ENCODE results near the gene KIF16B. TPM values are rescaled to one million over a fixed set of nuclear protein-coding genes. Genes with fewer than 3 reads are reported as not detected.
"Not testable (repeated sequence)": the region's sequence is repeated elsewhere in the genome, so short reads cannot be mapped to it uniquely, and the experiment has no call there.

The KIF16B gene
- total RNA-seq, 1 donor from 2014 or later: 33.1 TPM

DNA sequence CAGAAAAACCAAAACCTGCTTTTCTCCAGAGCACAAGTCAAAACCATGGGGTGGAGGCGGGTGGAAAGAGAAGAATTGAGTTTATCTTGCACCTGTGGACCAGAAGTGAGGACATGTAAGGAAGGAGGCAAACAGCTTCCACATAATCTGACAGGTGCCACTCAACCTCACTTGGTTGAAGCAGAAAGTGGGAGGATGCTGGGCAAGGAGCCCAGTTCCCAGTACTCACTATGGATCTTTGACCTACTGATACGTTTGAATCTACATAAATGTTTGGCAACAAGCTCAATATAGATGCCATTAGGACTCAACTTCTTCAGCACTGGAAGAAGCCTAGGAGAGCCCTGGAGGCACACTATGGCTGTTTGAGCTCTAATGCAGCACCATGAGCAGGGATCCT, 285.5 kb downstream of the KIF16B start:
- DNase-seq: no peak

DNA sequence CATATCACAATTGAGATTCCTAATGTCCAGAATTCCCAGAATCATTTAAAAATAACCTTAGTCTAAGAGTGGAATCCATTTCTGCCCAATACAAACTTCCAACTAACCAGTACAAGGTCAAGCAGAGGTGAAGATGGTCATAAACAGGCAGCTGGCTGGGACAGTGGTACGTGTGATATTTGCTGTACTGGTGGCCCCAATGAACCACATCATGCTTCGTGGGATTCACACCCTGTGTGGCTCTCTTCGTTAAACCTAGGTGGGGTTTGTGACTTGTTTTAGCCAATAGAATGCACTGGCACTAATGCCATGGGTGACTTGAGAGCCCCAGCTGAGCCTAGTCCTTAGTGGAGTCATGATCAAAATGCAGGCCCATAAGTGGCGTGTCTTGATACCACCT, 286.6 kb downstream of the KIF16B start:
- DNase-seq: no peak

DNA sequence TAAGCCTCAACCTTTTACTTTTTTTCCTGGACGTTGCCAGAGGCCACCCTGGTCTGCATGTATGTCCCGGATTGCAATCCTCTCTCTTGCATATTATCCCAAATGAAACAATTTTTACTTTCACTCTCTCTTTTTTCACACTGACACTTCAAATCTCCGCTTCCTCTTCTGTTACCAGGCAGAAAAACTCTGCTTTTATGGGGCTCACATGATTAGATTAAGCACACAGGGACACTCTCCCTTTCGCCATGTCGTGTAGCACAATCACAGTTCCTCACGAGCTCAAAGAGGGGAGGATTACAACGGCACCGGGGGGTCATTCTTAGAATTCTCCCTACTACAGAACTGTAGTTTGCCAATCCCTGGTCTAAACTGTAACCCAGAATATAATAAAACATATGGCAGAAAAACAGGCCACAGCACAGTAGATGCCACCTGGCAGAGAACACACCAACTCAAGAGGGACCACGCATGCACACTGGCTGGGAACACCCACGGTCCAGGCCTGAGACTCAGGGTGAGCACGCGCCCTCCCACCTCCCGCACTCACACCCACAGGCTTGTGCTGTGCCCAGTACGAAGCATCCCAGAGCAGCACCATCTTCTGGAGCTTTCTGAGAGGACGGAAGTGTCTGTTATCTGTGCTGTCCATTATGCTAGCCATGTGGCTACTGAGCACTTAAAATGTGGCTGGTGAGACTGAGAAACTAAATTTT, 288.7 kb downstream of the KIF16B start:
- DNase-seq: no peak

DNA sequence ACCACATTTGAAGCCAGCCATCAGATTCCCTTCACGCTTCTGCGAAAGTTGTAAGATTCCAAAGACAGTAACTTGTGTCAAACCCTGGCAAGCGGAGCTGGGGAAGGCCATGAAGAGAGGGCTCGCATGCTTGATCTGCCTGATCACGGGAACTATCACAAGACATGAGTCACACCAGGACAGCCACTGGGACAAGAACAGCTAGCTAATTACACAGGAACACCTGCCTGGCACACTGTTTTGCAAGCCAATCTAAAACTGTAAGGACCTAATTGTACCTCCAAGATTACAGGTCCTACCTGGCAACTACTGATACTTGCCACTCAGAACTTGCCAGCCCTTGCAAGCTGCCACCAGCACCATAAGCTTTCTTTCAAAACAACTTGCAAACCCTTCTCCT, 289.3 kb downstream of the KIF16B start:
- DNase-seq: no peak

DNA sequence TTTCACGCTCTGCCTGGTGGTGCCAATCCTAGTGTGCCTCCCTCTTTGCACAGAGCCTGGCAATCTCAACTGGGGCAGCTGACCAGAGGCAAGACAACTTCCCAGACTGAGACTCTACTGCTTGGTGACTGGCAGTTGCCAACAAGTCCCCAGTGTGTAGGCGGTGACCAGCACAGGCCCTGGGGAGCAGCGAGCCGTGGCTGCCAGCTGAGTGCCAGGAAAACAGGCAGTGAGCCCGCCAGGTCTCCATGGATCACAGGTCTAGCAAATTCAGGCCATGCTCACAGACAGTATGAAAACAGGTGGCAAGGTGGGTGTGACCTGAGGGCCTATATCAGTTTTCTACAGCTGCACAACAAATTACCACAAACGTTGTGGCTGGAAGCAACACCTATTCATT, 289.9 kb downstream of the KIF16B start:
- DNase-seq: no peak

DNA sequence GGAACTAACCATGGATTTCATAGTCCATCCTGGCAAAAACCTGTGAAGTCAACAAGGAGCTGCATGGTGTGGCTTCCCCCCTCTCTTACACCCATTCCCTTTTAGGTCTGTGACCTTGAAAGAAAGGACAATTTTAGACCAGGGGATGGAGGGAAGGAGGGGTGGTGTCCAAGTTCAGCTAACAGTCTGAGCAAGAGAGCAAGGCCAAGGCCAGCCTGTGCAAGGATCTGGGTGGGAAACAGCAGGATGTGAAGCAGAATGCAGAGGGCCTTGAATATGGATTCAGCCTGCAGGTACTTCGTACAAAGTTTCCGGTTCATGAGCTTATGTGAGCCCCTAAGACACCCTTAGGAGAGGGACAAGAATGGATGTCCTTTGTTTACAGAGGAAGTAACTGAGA, 293.0 kb downstream of the KIF16B start:
- no peak for DNase-seq

DNA sequence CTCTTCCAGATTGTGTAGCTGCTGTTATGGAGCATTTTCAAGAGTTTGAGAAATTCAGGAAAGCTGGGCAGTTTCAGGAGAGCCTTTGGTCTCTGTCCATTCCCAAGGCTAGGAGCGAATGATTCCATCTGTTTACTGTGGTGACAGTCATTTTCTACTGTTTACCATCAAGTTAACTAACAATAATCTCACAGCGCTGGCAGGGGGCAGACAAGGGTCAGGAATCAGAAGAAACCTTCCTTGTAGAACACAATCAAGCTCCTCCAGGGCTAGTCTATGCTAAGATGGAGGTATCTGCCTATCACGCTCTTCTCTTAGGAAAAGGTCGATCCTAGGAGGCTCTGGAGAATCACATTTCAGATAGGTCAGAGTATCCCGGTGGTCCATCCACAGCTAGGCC, 293.9 kb downstream of the KIF16B start:
- DNase-seq: no peak

DNA sequence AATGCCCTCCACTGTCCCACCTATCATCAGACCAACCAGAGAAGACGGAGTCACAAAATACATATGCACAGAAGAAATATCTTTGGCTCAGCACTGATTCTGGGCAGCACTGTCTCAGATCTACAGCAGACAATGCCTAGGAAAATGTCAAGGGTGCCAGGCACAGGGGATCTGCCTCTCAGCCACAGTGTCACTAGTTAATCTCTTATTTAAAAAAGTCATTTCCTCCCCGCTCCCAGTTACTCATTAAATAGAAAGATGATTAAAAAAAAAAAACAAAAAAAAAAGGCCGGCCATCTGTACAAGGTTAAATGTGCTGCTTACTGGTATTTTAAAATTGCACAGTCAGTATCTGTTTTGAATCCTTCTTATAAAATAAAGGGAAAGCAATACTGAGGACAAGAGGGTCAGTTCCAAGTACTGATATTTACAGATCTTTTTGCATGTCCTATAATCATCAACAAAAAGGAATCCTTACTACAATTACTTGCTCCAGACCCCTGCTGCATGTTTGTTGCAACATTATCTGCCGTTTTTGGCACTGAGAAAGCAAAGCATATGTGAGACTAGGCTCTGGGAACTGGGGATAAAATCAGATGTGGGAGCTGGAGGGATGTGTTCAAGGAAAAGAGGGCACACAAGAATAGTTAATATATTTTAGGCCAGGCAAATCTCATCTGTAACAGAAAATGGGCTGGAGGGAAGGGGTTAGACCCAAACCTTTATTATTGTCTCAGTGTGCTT, 299.3 kb downstream of the KIF16B start:
- no peak for DNase-seq

DNA sequence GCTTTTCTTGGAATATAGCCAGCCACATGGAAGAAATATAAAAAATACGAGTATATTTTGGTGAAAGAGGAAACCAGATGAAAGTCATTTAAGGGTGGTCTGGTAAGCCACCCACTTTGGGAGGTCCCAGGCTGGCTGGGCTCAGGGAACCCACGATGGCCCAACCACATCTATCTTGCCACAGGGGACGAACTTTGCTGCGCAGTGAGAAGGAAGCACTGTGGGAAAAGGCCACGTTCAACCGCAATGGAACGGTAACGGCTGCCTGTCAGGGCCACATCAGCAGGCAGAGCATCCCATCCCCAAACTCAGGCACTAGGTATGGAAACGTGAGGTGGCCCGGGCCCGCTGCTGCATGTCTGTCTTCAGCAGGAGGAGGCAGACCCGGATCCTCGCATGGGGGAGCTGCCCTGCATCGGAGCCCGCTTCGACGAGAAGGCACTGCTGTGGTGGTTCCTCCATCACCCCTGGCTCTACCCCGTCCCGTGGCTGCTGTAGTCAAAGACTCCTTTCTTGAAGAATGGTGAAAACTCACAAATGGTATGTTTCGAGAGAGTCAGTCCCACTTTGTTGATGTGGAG, 300.4 kb downstream of the KIF16B start:
- DNase-seq: no peak

DNA sequence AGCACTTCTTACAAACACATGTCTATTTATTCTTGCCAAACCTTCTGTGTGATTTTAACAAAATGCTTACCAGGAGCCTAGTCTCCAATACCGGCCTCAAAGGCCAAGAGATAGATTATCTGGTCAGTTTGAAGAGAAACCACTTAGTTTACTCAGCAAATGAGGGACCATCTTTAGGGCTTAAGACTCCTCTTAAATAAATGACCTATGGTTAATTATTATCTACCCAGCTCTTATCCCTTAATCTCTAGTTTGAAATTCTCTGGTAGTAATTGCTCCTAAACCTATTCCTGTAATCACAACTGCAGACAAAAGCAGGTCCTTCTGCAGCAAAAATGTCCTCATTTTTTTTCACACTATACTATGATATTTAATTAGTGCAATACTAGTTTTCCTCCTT, 301.8 kb downstream of the KIF16B start:
- DNase-seq: no peak

DNA sequence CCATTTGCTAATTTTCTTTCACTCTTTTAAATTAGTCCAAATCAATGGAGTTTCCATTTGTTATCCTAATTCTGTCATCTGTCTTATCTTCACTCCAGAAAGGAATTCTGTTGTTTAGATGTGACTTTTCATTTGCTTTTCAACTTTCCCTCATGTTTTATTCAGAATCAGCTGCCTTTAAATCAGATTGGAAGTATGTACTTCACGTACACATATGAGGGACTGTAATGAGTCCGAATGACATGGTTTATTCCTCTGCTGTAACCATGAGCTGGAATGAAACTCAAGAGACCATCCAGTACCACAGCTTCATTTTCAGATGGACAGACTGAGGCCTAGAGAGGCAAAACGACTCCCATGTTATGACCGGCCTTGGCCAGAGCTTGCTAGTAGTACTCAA, 302.3 kb downstream of the KIF16B start:
- no peak for DNase-seq

DNA sequence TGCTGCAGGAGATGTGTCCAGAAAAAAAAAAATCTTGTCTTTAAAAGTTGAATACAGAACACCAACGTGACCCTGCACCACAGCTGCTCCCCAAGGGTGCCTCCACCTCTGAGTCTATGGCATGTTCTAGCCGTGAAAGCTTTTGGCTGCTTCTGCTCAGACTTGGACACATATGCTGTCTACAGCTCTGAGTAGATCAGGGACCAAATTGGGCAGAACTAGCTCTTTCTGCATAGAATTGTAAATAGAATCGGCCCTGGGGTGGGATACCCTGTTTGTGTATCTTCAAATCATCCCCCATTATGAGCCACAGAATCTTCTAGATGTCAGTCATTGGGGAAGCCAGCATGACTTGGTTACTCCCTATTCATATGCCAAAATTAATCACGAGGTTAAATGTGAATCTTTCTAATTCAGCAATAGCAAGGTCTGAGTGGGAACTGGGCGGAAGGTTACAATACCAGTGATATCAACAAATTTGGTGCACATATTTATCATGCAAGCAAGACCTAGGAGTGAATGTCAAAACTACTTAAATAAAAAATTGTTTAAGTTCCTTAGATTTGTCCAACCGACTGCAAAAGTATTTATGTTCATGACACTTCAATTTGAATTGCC, 302.8 kb downstream of the KIF16B start:
- DNase-seq: no peak

DNA sequence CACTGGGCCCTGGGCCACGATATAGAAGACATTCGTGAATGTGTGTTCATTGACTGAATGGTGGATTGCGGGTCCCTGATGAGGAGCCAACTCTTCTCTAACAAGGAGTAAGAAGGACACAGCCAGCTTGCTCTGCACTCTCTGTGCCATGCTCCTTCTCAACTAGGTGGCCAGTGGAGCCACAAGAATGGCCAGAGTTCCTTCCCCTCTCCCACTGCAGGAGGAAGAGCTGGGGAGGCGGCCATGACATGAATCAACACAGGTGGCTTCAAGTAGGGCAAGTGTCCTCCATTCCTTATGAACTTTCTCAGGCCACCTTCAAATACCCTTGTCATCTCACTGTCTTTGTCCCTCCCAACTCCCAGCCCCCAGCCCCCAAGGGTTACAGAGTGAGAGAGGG, 305.7 kb downstream of the KIF16B start:
- no peak for DNase-seq

DNA sequence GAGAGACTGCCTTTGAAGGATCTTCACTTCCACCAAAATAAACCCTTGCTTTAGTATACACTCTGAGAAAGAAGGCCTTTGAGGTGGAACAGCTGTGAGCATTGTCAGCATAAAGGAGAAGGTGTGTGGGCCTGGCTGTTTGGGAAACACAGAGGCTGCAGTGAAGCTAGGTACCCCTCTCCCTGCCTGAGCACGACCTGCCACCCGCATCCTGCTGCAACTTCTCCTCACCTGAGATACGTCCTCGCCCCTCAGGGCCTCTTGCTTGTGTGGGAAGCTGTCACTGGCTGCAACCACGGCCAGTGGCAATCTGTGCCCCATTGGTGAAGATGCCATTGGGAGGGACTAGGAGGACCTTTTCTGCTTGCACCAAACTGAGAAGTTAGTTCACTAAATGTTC, 307.9 kb downstream of the KIF16B start:
- no peak for DNase-seq

DNA sequence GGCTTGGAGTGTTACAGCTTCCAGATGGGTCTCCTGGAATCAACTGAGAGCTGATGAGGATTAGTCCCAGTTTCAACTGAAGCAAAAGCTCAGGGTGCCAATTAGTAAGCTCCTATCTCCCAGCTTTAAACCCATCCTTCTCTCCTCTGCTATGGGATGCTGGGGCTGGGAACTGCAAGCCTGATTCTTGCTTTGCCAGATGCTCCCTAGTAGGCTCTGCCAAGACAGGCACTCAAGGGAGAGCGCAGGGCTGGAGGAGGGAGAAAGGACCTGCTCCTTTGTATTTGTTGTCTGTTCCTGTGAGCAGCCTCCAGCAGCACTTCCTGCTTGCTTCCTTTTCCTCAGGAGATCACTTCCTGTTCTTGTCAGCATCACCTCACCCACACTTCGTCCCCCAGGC, 309.7 kb downstream of the KIF16B start:
- peak; percentile 50 for DNase-seq

DNA sequence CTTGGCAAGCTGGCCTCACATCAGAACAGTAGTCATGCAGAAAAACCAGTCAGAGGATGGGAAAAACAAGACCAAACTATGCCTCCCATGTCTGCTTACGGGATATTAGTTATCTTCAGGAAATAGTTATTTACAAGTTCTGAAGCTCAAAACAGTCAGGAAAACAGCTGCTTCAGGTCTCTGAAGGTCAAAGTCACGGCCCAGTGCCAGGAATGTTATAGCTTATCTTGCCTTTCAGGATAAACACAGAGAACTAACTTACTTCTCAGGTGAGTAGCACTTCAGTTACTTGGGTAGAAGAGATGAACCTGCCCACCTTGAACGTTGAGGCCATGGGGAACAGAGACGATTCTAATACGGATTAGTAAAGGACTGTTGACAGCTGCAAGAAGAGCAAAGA, 310.7 kb downstream of the KIF16B start:
- no peak for DNase-seq

DNA sequence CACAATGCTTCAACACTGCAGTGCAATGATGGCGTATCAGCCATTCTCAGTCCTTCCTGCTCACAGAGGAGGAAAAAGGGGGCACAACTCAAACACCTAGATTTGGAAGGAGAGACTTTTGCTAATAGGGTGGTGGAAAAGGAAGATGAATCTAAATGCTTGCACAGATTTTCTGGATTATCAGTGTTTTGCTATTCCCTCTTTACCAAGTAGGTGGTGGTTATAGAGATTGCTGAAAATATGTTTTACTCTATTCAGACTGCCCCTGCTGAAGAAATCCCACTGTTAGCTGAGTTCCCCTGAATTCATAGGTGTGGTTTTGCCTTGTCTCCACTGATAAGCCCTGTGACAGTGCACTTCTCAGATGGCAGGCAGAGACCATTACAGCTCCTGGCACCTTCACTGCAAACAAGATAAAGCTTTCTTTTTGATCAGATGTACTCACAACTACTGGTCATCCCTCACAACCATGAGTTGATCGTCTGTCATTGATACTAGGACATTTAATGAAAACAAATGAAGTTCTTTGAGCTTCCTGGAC, 311.4 kb downstream of the KIF16B start:
- no peak for DNase-seq

DNA sequence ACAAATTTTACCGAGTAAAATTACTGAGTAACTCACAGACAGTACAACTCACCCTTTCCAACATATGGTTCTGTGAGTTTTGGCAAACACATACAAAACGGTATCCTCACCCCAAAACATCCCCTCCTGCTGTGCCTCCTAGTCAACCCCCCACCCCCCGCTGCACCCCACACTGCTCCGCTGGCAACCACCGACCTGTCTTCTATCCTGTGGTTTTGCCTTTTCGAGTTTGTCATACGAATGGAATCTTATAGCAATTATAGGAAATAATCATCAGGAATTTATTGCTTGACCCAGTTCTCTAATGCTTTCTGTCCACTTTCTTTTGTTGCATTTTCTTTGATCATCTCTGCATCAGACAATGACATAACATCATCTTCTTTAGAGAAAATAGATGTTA, 312.3 kb downstream of the KIF16B start:
- no peak for DNase-seq

DNA sequence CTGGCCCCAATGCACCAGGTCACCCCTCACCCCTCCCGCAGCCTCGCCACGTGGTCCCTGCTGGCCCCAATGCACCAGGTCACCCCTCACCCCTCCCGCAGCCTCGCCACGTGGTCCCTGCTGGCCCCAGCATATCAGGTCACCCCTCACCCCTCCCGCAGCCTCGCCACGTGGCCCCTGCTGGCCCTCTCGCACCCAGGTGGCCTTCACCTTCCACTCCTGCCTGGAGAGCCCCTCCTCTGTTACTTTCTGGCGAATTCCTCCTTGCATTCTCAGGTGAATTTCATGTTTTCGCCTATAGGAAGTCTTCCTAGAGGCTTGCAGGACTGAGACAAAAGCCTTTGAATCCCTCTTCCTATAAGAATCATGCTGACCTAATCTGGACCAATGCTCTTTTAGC, 313.1 kb downstream of the KIF16B start:
- not testable (repeated sequence) for DNase-seq

DNA sequence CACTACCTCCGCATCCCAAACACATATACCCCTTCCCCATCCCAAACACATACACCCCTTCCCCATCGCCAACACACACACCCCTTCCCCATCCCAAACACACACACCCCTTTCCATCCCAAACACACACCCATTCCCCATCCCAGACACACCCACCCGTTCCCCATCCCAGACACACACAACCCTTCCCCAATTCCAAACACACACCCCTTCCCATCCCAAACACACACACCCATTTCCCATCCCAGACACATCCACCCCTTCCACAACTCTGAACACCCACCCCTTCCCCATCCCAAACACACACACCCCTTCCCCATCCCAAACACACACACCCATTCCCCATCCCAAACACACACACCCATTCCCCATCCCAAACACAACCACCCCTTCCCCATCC, 314.5 kb downstream of the KIF16B start:
- DNase-seq: no peak

DNA sequence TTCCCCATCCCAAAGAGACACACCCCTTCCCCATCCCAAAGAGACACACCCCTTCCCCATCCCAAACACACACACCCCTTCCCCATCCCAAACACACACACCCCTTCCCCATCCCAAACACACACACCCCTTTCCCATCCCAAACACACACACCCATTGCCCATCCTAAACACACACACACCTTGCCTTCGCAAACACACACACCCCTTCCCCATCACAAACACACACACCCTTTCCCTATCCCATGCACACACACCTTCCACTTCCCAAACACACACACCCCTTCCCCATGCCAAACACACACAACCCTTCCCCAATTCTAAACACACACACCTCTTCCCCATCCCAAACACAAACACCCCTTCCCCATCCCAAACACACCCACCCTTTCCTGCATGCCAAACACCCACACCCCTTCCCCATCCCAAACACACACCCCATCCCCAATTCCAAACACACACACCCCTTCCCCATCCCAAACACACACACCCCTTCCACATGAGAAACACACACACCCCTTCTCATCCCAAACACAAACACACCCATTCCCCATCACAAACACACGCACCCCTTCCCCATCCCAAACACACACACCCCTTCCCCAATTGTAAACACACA, 315.3 kb downstream of the KIF16B start:
- no peak for DNase-seq

DNA sequence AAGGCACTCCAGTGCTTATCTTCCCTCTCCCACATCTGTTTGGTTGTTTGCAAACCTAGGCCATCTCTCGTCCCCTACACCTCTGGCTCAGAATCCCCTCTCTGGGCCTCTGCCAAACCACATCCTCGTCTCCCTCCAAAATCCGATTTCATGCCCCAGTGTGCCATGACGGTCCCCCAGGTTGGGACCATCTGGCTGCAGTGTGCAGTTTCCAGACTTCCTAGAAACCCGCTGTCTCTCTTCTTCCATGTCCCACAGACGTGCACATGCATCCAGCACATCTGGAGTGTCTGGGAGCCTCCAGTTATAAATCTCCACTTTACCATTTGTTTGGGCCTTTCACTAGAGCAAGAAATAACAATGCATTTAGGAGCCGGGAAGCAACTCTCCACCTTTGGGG, 316.2 kb downstream of the KIF16B start:
- DNase-seq: peak; percentile 74

DNA sequence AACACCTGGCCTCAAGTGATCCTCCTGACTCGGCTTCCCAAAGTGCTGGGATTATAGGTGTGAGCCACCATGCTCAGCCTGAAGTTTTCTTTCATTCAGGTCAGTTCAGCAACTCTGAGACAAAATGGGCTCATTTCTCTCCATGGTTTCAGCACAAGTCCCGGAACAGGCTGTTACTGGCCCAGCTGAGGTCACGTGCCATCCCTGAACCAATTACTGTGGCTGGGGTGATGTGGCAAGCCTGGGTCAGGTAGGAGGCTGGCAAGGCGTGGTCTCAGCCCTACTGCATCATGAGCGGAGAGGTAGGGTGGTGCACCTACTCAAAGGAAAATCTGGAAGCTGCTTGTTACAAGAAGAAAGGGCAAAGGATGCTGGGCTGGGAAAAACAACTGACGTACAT, 326.4 kb downstream of the KIF16B start:
- DNase-seq: no peak
